K562 (cell line): ENCODE results near the gene GPR35. TPM values are rescaled to one million over a fixed set of nuclear protein-coding genes. Genes with fewer than 3 reads are reported as not detected.

Experiments used
- ATAC-seq: fragments of 200-7000 bp; cut with Tn5 transposase; 3 replicates; pipeline ENCODE4 v1.9.1; 2020; ENCODE audit warnings: moderate library complexity
- BruUV-seq: library from RNA; stranded (reverse); fragments of 400-500 nt; replicated peaks from 2 replicates; lab custom pipeline; 2021; lab: Mats Ljungman, UMichigan
- CTCF ChIA-PET: fragments of 300-600 bp; formaldehyde crosslinking; extraction: SDS; loops from one replicate; lab custom pipeline; 2021; ENCODE audit warnings: low intra/inter-chr PET ratio; lab: Yijun Ruan, JAX
- POLR2A ChIA-PET: fragments of 300-600, 350-650 bp; sonication (Branson Sonifier 250); formaldehyde crosslinking; extraction: SDS; loops from one replicate; lab custom pipeline; 2021; ENCODE audit warnings: antibody characterized with exemption, inconsistent platforms; lab: Yijun Ruan, JAX
- DNase-seq, 4 experiments: peaks; one replicate each; pipeline versions ENCODE4 v3.0.0 to v3.0.0-alpha.2; 2011 to 2018; ENCODE audit warnings: low spot score in 3 of 4, mixed read lengths in 3 of 4; ENCODE audit errors: extremely low read depth in 1 of 4
- FAIRE-seq: peaks from 2 replicates; lab custom pipeline; 2011; peaks lifted over from hg19 to GRCh38; lab: Jason Lieb, UNC
- H2AFZ ChIP-seq: 2 replicates; pipeline ENCODE4 v1.6.0; 2011; ENCODE audit warnings: low read depth, low read length, control low read depth, inconsistent platforms
- H3K27ac ChIP-seq: fragments of 200-600 bp; 3 replicates; pipeline ENCODE4 v1.8.0; 2011; ENCODE audit warnings: low read depth, mild to moderate bottlenecking, control low read depth, inconsistent platforms, low read length, moderate library complexity, mixed read lengths; ENCODE audit errors: extremely low read depth
- H3K27me3 ChIP-seq, 2 experiments: fragments of 300-600 bp in 1 of 2; 2 replicates in 1 of 2; 3 replicates in 1 of 2; pipeline versions ENCODE4 v1.6.0 to v1.8.0; 2011; ENCODE audit warnings: inconsistent platforms in 2 of 2, low read length in 2 of 2, mild to moderate bottlenecking in 1 of 2, mixed read lengths in 1 of 2, moderate library complexity in 1 of 2; ENCODE audit not compliant: control insufficient read depth in 2 of 2, insufficient read depth in 2 of 2
- H3K36me3 ChIP-seq: fragments of 300-600 bp; 3 replicates; pipeline ENCODE4 v1.8.0; 2011; ENCODE audit warnings: mild to moderate bottlenecking, low read length, inconsistent platforms; ENCODE audit not compliant: control insufficient read depth, insufficient read depth
- H3K4me1 ChIP-seq, 2 experiments: fragments of 200-600 bp in 1 of 2; replicated peaks in 1 of 2; 2 replicates in 1 of 2; 3 replicates in 1 of 2; pipeline versions ENCODE4 v1.5.1 to v1.8.0; 2011; ENCODE audit warnings: inconsistent platforms in 2 of 2, low read length in 2 of 2, mild to moderate bottlenecking in 1 of 2, mixed read lengths in 1 of 2, moderate library complexity in 1 of 2; ENCODE audit not compliant: control insufficient read depth in 2 of 2, insufficient read depth in 2 of 2
- H3K4me2 ChIP-seq: 2 replicates; pipeline ENCODE4 v1.6.1; 2011; ENCODE audit warnings: low read length, control low read depth, inconsistent platforms, mixed read lengths; ENCODE audit not compliant: insufficient read depth
- H3K4me3 ChIP-seq: fragments of 200-600 bp; sonication (generic), shearing (Covaris generic); 2 replicates; pipeline ENCODE4 v1.5.1; 2016; ENCODE audit warnings: control low read depth, inconsistent platforms
- H3K79me2 ChIP-seq: fragments of 200-600 bp; 3 replicates; pipeline ENCODE4 v1.8.0; 2011; ENCODE audit warnings: low read length, inconsistent platforms; ENCODE audit not compliant: control insufficient read depth, insufficient read depth
- H3K9ac ChIP-seq, 2 experiments: 2 replicates each; pipeline versions ENCODE4 v1.6.0 to v1.6.1; 2011; ENCODE audit warnings: low read depth in 2 of 2, low read length in 2 of 2, control low read depth in 1 of 2, inconsistent platforms in 1 of 2, mild to moderate bottlenecking in 1 of 2, mixed read lengths in 1 of 2; ENCODE audit not compliant: insufficient read depth in 1 of 2
- H3K9me1 ChIP-seq: one replicate; pipeline ENCODE4 v1.6.0; 2011; ENCODE audit warnings: inconsistent platforms, mild to moderate bottlenecking, low read length, moderate library complexity; ENCODE audit not compliant: control insufficient read depth, insufficient read depth
- H3K9me3 ChIP-seq: replicated peaks from 2 replicates; pipeline ENCODE4 v1.5.1; 2011; ENCODE audit warnings: low read depth, low read length, inconsistent platforms; ENCODE audit not compliant: control insufficient read depth, insufficient read depth
- H4K20me1 ChIP-seq: replicated peaks from 2 replicates; pipeline ENCODE4 v1.6.1; 2011; ENCODE audit warnings: low read length, inconsistent platforms, mixed read lengths; ENCODE audit not compliant: control insufficient read depth, insufficient read depth
- ARID2 ChIP-seq: fragments of 450-650 bp; IDR thresholded peaks from 2 replicates; pipeline ENCODE4 v1.6.1; 2017; ENCODE audit warnings: antibody characterized with exemption, mild to moderate bottlenecking
- BMI1 ChIP-seq: fragments of 150-350 bp; IDR thresholded peaks from 2 replicates; pipeline ENCODE4 v1.6.1; 2014; ENCODE audit warnings: low read length
- EGR1 ChIP-seq: fragments of 450-650 bp; conservative IDR thresholded peaks from 2 replicates; pipeline ENCODE4 v1.6.1; 2017; ENCODE audit warnings: mild to moderate bottlenecking
- ESRRA ChIP-seq: fragments of 450-650 bp; IDR thresholded peaks from 2 replicates; pipeline ENCODE4 v1.6.1; 2014; ENCODE audit warnings: low read depth, mild to moderate bottlenecking, moderate library complexity, borderline replicate concordance
- FIP1L1 ChIP-seq: fragments of 200-400 bp; formaldehyde crosslinking; IDR thresholded peaks from 2 replicates; pipeline ENCODE4 v1.6.1; 2018; ENCODE audit warnings: mild to moderate bottlenecking, low read depth, low read length; ENCODE audit not compliant: poor library complexity, severe bottlenecking
- FOS ChIP-seq: IDR thresholded peaks from 3 replicates; pipeline ENCODE4 v1.6.1; 2011; ENCODE audit not compliant: insufficient read length; ENCODE audit errors: extremely low read depth
- FOXA1 ChIP-seq: fragments of 450-650 bp; IDR thresholded peaks from 2 replicates; pipeline ENCODE4 v1.6.1; 2016; ENCODE audit warnings: mild to moderate bottlenecking, borderline replicate concordance
- FOXJ2 ChIP-seq: fragments of 200-800 bp; sonication (Bioruptor generic); IDR thresholded peaks from 2 replicates; pipeline ENCODE4 v1.6.1; 2016; ENCODE audit warnings: missing genetic modification characterization, missing compliant biosample characterization
- PHB2 ChIP-seq: fragments of 450-650 bp; IDR thresholded peaks from 2 replicates; pipeline ENCODE4 v1.6.1; 2017; ENCODE audit warnings: low read depth
- POLR2H ChIP-seq: IDR thresholded peaks from 2 replicates; pipeline ENCODE4 v1.6.1; 2016; ENCODE audit warnings: missing genetic modification characterization, low read depth, mild to moderate bottlenecking, control low read depth, missing compliant biosample characterization, moderate library complexity
- POU5F1 ChIP-seq: fragments of 150-350 bp; IDR thresholded peaks from 2 replicates; pipeline ENCODE4 v1.6.1; 2014; ENCODE audit warnings: borderline replicate concordance, low read length, low read depth, mild to moderate bottlenecking; ENCODE audit not compliant: partially characterized antibody
- TAF7 ChIP-seq: fragments of 450-650 bp; IDR thresholded peaks from 2 replicates; pipeline ENCODE4 v1.6.1; 2016; ENCODE audit warnings: missing genetic modification characterization, missing compliant biosample characterization
- TARDBP ChIP-seq: fragments of 450-650 bp; IDR thresholded peaks from 2 replicates; pipeline ENCODE4 v1.6.1; 2016
- TOE1 ChIP-seq, 2 experiments: fragments of 450-650 bp in 1 of 2; sonication (generic) in 1 of 2; formaldehyde crosslinking in 1 of 2; IDR thresholded peaks; 2 replicates each; pipeline versions ENCODE4 v1.7.1 to v1.8.0; 2016 to 2022; ENCODE audit warnings: borderline replicate concordance in 2 of 2, mild to moderate bottlenecking in 2 of 2, antibody characterized with exemption in 1 of 2, inconsistent platforms in 1 of 2, low read depth in 1 of 2, missing genetic modification reagents in 1 of 2, moderate library complexity in 1 of 2
- ZBTB8A ChIP-seq: fragments of 450-650 bp; IDR thresholded peaks from 2 replicates; pipeline ENCODE4 v1.6.1; 2018; ENCODE audit warnings: mild to moderate bottlenecking, moderate library complexity; ENCODE audit not compliant: partially characterized antibody
- ZNF12 ChIP-seq: sonication (generic); formaldehyde crosslinking; IDR thresholded peaks from 2 replicates; pipeline ENCODE4 v1.4.0; 2020; ENCODE audit warnings: mild to moderate bottlenecking, missing genetic modification reagents
- ZNF282 ChIP-seq: sonication (generic); formaldehyde crosslinking; IDR thresholded peaks from 2 replicates; pipeline ENCODE4 v1.8.1; 2023; ENCODE audit warnings: missing genetic modification reagents
- ZNF79 ChIP-seq: fragments of 250-450 bp; sonication (Bioruptor Pico); IDR thresholded peaks from 2 replicates; pipeline ENCODE4 v1.4.0; 2020; ENCODE audit warnings: low read depth, mild to moderate bottlenecking, moderate library complexity
- WGBS: fragments of 100-300 bp; shearing (Covaris generic); methylation state at CpG from one replicate; pipeline ENCODE4 v1.1.6; 2016; ENCODE audit warnings: low coverage, mixed read lengths; ENCODE audit not compliant: insufficient coverage; ENCODE audit errors: missing lambda C conversion rate; 5-methylcytosine and 5-hydroxymethylcytosine counted together
- in situ Hi-C: fragments of 300-500 bp; cut with MboI; formaldehyde crosslinking; loops from 4 replicates; pipeline ENCODE4 v1.15.0; 2018; ENCODE audit warnings: inconsistent platforms, mixed read lengths
- intact Hi-C: fragments of 100-400 bp; cut with micrococcal nuclease; formaldehyde crosslinking; loops from 2 replicates; pipeline ENCODE4 v1.14.2; 2022
- polyA plus RNA-seq, 8 experiments: library from polyadenylated mRNA; depleted of rRNA in 4 of 8; stranded (reverse) in 5 of 8; unstranded in 3 of 8; fragments of >200 nt; fragmentation: Nextera tagmentation in 2 of 8; fragmentation: Illumina TruSeq in 1 of 8; extraction: Ambion mirVana in 2 of 8; extraction: Trizol in 1 of 8; gene quantifications; 2 replicates each; pipeline versions ENCODE4 v1.2.1 to v1.2.3, GENCODE V29; 2011 to 2014; ENCODE audit warnings: inconsistent platforms in 1 of 8, missing spikeins in 1 of 8
- total RNA-seq, 7 experiments: library from RNA; depleted of rRNA in 6 of 7; stranded (reverse); fragments of >200 nt in 6 of 7; fragmentation: Illumina TruSeq in 2 of 7; extraction: Trizol in 2 of 7; gene quantifications; 2 replicates each; pipeline versions ENCODE4 v1.2.1 to v1.2.3, GENCODE V29; 2011 to 2021; ENCODE audit warnings: low replicate concordance in 1 of 7

The GPR35 gene
- total and polyA plus RNA-seq, 9 of the 15 experiments (the other 6 are each of a cell fraction or from before 2014, with no cell fraction given), result 0.04 to 0.50 (median 0.29) TPM; not detected in 3

GRCh38 chr2:240614391-240614790 lies 10.9 kb upstream of the GPR35 start:
- Histone ChIP-seq H3K4me2 (no peak overlapping the region), H3K4me3 (no peak overlapping the region), H3K27me3 (no peaks in the 10 kb centered on the region), H3K4me1 (peaks cover 13 to 17% of the 10 kb centered on the region in 2 experiments), H3K9me3 (no peaks in the 10 kb centered on the region), H3K27ac (no peak overlapping the region), H3K36me3 (no peaks in the 10 kb centered on the region), H4K20me1 (no peaks in the 10 kb centered on the region), H3K79me2 (no peaks in the 10 kb centered on the region), H2AFZ (no peak overlapping the region), H3K9me1 (no peaks in the 10 kb centered on the region), H3K9ac (no peak overlapping the region)
- ATAC-seq (no peak), FAIRE-seq (no peak), DNase-seq (no peak)
- in situ Hi-C loops, result no loop called here
- ChIA-PET POLR2A (no interaction called here), CTCF (no interaction called here)
- 78% methylated on average over 6 of the region's 9 CpGs for WGBS
- BruUV-seq, result no TSS peak
- TF ChIP-seq TOE1 (IDR thresholded peaks at IDR 0.05; ENCODE audit: borderline replicate concordance) (no peak), TOE1 (CRISPR knock-in tag; IDR thresholded peaks at IDR 0.05; ENCODE audit: borderline replicate concordance, low read depth) (no peak), FOXA1 (no peak), ZNF282 (CRISPR knock-in tag) (no peak), FIP1L1 (no peak), FOS (no peak), ZNF79 (no peak), FOXJ2 (tag) (no peak), TARDBP (no peak), ZNF12 (CRISPR knock-in tag) (no peak), POLR2H (tag) (no peak), PHB2 (no peak), ARID2 (no peak), POU5F1 (no peak), ZBTB8A (no peak), EGR1 (no peak), TAF7 (tag) (no peak), BMI1 (no peak), ESRRA (no peak)
- TF ChIP-seq, all 486 proteins: peak for 0
- intact Hi-C loops, result no loop called here
